GM21717 (cell line): ENCODE data around the gene C2orf78.
A peak's percentile ranks its signal among the peaks of the same experiment; 100 is the strongest.
"Not testable (repeated sequence)": the region's sequence is repeated elsewhere in the genome, so short reads cannot be mapped to it uniquely, and the experiment has no call there.

Experiments
- ATAC-seq: cut with Tn5 transposase; IDR thresholded peaks from one replicate; pipeline ENCODE4 v1.9.1; 2021; ENCODE audit warnings: mild to moderate bottlenecking, moderate library complexity; ENCODE audit not compliant: unreplicated experiment

The C2orf78 gene

DNA sequence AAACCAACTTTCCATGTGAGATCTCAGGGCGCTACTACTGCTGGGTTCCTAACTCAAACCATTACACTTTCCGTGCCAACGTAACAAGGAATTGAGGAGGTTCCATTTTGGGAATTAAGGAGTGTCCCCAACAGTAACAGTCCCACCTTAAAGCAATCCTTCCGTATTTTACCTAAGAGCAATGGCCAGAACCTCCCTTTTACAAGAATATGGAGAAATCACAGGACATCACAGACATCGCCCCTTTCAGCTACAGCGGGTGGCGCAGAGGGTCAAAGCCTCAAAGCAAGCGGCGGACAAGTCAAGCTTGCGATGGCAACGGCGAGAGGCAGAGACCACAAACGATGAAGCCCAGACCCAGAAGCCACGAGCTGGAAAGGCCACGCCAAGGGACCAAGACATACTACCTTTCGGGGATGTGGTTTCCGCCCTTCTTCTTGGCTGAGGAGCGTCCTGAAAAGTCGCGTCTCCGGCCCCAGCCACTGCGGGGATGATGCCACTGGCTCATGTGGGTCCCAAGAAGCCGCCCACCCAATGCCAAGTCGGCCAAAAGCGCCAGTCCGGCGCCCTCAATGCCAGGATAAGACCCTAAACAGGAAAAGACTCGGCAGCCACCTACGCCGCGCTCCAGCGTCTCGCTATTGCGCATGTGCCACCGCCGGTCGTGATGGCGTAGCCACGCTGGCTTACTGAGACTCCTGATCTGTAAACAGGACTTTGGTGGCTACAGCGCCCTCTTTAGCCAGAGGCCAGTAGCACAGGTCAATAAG, 4.3 kb upstream of the C2orf78 start, which contains the start of gene DUSP11:
TSS of gene DUSP11 (minus strand) at position 637 of the 770 bp plus-strand sequence. CDS start at position 508, 129 bp downstream.
- ATAC-seq: peak; percentile 98

DNA sequence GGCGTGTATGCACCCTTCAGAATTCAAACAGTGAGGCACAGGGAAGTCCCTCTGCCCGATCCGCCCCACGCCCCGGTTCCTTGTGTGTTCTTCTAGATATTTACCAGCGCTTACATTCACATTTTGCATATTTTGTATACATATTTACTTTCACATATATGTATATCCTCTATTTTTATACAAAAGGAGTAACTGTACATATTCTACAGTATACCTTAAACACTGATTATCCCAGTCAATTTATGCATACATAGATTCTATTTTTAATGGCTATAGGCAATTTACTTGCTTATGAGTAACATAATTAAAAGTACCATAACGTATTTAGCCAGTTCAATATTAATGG, 3.8 kb upstream of the C2orf78 start:
- no peak for ATAC-seq

DNA sequence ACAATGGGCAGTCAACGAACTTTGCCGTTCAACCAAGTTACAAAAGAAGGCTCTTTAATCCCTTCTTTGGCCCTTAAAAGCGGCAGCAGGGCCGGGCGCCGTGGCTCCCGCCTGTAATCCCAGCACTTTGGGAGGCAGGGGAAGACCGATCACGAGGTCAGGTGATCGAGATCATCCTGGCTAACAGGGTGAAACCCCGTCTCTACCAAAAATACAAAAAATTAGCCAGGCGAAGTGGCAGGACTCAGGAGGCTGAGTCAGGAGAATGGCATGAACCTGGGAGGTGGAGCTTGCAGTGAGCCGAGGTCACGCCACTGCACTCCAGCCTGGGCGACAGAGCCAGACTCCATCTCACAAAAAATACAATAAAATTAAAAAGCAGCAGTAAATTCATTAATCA, 581 bp upstream of the C2orf78 start:
- ATAC-seq: not testable (repeated sequence)

DNA sequence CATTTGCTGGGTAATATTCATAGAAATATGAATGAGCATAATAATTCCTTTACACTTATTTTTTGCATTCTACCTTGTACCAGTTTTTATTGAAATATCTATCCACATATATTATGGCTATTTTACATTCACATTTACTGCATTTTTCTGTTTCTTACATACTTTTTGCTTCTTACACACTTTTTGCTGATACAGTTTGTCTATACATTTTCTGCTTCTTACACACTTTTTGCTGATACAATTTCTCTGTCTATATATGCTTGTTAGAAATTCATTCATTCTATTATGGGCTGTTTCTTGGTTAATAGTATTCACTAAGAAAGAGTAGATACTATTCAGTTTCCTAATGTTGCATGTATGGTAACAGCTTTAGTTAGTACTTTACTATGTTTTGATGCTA, 27.9 kb downstream of the C2orf78 start:
- ATAC-seq: no peak

DNA sequence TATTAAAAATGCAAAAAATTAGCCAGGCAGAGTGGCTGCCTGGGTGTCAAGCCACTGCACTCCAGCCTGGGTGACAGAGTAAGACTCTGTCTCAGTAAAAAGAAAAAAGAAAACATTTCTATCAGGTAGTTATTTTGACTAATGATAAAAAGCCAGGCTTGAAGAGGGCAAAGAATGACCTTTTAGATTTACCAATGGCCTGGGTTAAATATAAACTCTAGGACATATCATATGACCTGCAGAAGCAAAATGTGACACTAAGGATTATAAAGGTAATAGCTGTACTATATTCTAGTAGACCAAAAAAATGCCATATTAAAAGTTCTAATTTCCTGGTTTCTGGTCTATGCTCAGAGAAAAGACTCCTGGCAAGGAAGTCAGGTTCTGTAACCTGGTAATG, 28.7 kb downstream of the C2orf78 start:
- no peak for ATAC-seq

DNA sequence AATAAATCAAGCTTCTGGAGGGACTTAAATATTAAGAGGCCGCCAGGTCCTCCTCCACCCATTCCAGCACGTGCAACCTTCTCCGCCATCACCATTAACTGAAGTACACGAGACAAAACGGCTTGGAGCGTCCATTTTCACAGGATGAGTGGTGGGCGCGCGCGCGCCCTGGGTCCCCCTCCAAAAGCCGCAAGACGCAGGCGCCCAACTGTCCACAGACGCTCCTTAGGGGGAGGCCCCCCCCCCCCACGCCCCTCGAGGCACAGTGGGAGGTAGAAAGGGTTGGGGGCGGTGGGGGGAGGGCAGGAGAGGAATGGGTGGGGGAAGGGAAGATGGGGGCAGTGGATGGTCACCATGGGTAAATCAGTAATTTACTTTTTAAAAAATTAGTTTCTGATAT, 34.3 kb downstream of the C2orf78 start:
- no peak for ATAC-seq

DNA sequence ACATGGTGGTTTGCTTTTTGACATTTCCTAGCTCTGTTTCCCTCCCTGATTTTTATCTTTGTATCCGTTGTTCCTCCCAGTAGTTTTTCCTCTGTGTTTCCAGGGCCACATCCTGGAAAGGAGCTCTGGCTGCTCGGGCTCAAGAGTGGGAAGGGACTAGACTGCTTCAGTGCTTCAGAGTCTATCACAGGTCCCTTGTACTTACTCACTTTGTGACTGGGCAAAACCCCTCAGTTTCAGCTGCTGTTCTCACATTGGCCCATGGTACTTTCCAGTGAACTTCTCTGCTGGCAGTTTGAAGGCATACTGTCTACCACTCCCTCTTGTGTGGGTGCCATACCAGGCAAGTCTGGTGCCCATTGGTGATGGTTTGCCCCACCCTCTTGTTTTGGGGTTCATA, 37.2 kb downstream of the C2orf78 start:
- ATAC-seq: peak; percentile 71

DNA sequence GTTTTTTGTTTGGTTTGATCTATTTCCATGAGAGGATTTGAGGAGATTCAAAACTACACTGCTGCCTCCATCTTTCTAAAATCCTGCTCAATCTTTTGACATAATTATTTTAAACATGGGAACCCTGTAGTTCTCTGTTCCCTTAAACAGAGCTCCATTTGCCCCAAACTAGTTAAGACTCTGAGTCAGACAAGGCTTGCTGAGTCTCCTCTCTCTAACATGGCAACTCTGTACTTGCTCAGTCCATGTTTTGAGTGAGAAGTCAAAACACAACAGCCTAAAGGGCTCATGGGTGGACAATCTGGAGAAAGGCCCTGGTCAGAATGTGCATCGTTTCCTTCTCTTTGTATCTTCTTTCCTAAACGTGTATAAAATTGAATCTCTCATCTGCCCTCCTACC, 37.7 kb downstream of the C2orf78 start:
- no peak for ATAC-seq

DNA sequence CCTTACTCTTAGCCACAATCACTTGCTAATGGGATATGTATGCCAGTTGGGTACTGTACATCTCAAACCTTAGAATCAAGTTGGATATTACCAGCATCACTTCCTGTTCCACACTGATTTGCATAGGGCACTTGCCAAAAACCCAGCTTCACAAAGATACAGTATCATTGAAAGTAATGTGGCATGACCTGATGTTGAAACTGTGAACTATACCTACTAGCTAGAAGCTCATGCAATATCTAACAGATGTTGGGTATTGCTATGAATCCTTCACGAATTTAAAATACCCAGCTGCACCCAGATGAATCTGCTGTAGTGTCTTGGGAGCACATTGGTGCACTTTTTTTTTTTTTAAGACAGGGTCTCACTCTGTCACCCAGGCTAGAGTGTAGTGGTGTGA, 38.3 kb downstream of the C2orf78 start:
- ATAC-seq: peak; percentile 50

DNA sequence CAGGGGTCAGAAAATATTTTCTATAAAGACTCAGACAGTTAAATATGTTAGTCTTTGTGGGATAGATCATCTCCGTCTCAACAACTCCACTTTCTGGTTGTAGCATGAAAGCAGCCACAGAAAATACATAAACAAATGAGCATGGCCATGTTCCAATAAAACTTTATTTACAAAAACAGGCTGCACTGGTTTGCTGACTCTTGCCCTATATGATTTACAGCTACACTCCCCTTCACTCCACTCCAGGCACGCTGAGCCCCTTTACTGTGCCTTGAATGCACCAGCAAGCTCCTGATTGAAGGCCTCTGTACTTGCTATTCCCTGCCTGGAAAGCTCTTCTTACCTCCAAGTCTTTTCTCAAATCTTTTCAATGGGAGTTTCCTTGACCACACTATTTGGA, 39.0 kb downstream of the C2orf78 start:
- ATAC-seq: no peak

DNA sequence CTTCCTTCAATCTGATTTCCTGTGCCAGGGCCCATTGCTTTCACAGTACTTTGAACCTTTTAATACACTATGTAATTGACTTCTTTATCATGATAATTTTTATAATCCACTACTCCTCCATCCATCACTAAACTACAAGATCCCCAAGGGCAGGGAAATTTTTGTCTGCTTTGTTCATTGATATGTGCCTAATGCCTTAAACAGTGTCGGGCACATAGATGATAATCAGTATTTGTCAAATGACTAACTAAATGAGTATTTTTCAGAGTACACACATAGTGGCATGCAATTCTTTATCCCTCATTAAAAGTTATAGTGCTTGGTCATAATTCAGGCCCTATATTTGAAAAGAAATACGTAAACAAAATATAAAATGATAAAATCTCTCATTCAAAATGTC, 39.4 kb downstream of the C2orf78 start:
- ATAC-seq: no peak

DNA sequence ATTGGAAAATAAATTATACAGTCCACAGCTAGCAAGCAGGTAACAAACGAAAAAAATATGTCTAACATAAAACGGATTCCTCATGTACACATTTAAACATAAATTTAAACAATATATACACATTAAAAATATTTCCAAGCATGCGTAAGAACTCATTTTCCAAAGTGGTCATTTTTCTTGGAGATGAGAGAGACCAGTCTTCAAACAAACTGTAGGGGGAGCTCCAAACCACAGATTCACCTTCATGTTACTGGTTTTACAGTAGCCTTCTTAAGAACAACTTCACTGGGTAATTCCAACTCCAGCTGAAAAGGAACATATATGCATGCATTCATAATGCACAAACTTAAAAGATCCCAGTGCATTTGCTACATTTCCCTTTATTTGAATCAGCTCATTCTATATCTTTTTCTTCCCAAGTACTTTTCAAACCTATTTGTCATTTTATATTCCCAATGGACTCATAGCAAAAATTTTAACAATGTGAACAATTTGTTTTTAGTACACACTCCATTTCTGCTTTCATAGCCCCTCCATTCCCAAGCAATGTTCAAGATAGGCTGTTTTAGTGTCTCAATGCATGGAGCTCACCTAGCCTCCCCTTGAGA, 40.0 kb downstream of the C2orf78 start:
- no peak for ATAC-seq

DNA sequence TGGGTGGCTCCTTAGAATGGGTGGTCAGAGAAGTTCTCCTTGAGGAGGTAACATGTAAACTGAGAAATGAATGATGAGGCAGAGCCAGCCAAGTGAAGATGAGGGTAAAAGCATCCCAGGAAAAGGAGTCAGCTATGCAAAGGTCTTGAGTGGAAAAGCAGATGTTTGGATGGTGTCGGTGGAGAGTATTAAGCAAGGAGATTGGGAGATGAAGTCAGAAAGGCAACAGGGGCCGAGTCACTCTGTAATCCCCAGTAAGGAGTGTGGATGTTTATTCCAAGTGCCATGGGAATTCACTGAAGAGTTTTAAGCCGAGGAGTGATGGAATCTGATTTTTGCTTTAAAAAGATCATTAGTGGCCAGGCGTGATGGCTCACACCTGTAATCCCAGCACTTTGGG, 41.4 kb downstream of the C2orf78 start:
- ATAC-seq: no peak

DNA sequence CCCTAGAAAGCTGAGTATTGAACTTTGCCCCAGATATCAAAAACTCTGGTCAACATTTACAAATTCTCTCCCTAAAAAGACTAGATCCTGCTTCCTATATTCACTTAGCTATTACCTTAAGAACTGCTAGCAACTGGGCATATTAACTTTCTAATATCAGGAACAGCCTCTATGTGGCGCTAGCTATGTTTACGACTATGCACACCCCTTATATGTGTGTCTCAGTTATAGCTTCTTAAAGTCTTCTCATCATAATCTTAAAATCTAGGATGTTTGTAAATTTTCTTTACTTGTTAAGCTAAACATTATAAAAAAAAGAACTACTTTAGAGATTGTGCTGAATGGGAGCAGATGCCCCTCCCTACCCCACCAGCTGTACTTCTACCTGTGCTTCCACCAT, 43.0 kb downstream of the C2orf78 start:
- no peak for ATAC-seq

DNA sequence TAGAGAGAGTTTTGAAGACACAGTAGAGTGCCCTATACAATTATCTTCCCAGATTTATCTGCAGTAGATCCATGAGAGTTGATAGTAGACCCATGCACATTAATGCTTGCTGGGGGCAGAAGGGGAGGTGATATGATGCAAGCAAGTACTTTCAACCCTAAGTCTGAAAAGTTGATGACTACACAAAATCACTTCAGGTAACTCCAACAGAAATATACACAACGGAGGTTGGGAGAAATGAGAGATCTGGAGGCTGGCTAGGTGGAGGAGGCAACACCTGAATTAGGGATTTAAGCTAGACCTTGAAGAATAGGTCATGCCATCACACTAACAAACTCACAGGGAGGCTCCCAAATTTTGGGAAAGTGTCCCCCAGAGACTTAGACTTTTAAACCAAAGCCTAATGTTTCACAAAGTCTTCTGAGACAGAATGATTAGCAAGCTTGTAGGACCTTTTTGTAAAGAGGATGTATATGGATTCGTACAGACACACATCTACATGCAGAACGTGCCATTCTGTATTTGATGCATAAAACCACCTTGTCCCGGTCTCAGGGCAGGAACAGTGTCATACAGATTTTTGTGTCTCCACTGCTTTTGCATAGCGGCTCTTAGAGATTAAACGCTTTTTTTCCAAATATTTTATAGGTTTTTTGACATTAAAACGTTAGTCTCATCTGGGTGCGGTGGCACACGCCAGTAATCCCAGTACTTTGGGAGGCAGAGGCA, 43.8 kb downstream of the C2orf78 start:
- no peak for ATAC-seq

DNA sequence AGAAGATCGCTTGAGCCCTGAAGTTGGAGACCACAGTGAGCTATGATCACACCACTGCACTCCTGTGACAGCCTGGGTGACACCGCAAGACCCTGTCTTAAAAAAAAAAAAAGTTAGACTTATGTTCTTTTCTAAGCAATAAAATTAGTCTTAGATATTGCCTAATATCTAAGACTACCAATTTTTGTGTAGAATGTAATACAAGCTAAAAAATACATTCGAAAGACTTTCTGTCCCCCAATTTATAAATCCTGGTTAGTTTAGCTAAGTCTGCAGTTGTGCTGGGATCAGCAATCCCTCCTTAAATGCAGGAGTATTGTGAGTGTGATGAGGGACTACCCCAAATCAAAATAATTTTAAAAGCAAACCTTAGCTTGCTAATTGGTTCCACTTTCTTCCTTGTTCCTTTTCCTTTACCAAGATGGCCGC, 44.4 kb downstream of the C2orf78 start:
- no peak for ATAC-seq

DNA sequence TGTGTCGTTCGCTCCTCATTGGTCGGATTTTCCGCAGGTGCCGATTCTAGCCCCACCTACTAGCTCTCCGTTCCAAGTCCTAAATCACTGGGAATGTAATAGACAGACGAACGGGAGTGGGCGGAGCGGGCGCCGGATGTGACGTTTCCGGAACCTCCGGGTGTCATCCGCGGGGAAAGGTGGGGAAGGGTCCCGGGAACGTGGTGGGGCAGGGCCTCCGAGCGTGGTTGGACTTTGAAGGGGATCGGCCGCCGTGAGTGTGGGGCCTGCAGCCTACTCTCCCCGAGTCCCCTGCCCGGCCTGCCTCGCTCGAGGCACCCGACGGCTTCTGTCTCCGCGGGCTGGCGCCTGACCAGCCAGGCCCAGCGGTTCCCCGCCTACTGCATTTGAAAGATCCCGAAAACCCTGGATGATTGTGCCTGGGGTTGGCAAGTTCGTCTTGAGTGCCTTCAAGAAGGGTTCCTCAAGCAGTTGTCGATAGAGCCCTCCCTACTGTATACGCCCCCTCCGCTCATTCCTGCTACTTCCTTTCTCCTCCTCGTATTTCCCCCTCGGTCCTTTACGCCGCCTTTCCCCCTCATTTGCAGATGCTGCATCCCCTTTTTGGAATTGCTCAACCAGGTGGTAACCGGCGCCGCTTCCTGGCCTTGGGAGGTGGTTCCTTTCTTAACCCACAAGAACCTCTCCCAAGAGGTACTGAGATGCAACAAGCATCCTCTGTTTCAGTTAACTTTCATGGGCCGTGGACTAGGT, 45.0 kb downstream of the C2orf78 start, which contains the start of gene STAMBP:
TSS of gene STAMBP (plus strand) at position 144 of the 753 bp plus-strand sequence. CDS start 1,896 bp downstream, outside the sequence.
- ATAC-seq: peak; percentile 85

DNA sequence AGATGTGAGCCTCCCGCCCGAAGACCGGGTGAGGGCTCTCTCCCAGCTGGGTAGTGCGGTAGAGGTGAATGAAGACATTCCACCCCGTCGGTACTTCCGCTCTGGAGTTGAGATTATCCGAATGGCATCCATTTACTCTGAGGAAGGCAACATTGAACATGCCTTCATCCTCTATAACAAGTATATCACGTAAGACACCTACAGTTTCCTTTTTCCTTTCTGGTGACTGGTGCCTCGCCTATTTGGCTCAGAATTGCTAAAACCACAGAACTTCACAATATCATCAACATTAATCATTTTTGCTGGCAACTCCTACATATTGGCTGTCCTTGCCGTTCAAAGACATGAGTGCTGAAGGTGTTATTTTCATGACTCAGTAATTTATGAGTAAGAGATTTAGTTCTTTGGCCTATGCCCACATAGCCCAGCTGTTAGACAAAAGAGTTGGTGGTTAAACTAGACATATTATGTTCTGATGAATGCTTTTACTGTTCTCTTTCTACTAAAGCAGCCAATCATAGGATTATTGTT, 47.0 kb downstream of the C2orf78 start:
- no peak for ATAC-seq

DNA sequence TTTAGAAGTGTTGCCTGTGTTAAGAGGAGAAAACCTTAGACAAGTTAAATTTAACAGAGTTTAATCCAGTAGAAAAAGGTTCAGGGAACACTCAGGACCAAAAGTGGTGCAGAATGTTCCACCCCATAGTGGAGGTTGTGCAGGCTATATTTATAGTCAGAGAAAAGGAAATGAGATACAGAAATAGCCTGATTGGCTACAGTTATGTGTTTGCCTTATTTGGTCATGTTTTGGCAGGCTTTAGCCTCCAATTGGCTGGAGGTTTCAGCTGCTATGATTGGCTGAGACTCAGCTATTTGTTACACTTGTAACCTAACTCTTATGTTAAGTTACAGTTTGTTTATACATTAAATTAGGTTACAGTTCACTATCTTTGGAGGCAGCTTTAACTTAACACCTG, 48.9 kb downstream of the C2orf78 start:
- ATAC-seq: no peak

DNA sequence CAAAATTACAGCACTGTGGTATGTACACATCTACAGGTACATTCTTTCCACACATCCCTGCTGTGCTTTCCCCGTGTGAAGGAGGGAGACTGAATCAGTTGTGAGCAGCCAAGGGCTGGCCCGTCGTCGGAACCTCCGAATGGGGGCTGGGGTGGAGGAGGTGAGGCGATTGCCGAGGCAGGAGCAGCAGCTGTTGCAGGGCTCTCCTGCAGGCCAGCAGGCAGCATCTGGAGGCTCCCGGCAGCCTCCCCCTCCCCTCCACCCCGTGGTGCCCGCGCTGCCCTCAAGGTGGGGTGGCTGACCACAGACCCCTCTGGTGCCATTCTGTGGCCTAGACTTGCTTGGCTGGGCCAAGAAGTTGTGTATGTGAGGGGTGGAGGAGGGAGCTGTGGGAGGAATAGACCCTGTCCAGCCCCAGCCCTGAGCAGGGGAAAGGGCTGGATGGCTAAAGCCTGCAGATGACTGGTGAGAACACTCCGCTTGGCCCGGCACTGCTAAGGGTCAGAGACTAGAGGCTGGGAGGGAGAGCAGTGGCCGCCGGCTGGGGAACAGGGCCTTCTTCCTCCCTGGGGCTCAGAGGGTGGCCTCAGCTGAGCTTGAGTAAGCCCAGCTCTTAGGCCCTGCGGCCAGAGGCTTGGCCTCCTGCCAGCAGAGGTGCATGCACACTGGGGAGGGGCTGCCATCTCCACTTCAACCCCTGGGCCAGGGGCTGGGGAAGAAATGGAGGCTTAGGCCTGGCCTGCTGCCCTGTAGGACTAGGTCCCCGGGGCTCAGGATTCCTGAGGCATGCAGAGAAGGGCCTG, 52.4 kb downstream of the C2orf78 start:
- no peak for ATAC-seq
